OCI-LY7 (cell line): ENCODE data around the gene NAV3. TPM values are rescaled to one million over a fixed set of nuclear protein-coding genes. Genes with fewer than 3 reads are reported as not detected.
A peak's percentile ranks its signal among the peaks of the same experiment; 100 is the strongest.

ENCODE experiments used
- BruUV-seq: library from RNA; stranded (reverse); fragments of 400-500 nt; replicated peaks from 2 replicates; lab custom pipeline; 2021; lab: Mats Ljungman, UMichigan
- CTCF ChIA-PET: fragments of 300-600 bp; sonication (Branson Sonifier 250); formaldehyde crosslinking; loops from one replicate; lab custom pipeline; 2022; ENCODE audit warnings: antibody characterized with exemption; ENCODE audit not compliant: unreplicated experiment; lab: Charles Lee
- POLR2A ChIA-PET: fragments of 300-600 bp; sonication (Branson Sonifier 250); formaldehyde crosslinking; loops from one replicate; lab custom pipeline; 2022; ENCODE audit warnings: antibody characterized with exemption; lab: Charles Lee
- DNase-seq: peaks from one replicate; pipeline ENCODE4 v3.0.0-alpha.2; 2015; ENCODE audit warnings: low spot score
- H2AFZ ChIP-seq: fragments of 200-600 bp; sonication (generic), shearing (Covaris generic); 2 replicates; pipeline ENCODE4 v1.6.1; 2014; ENCODE audit warnings: mild to moderate bottlenecking, antibody characterized with exemption, low read length, moderate library complexity
- H3K27ac ChIP-seq: fragments of 200-600 bp; sonication (generic); 2 replicates; pipeline ENCODE4 v1.5.1; 2014; ENCODE audit warnings: mixed run types, low read depth, mild to moderate bottlenecking, moderate library complexity, low read length, inconsistent platforms; ENCODE audit not compliant: poor library complexity, severe bottlenecking
- H3K36me3 ChIP-seq: fragments of 200-600 bp; sonication (generic); 2 replicates; pipeline ENCODE4 v1.6.1; 2014; ENCODE audit warnings: mild to moderate bottlenecking, antibody characterized with exemption, low read length, moderate library complexity, mixed read lengths; ENCODE audit not compliant: insufficient read depth
- H3K4me1 ChIP-seq: fragments of 200-600 bp; sonication (generic); 2 replicates; pipeline ENCODE4 v1.5.1; 2014; ENCODE audit warnings: mild to moderate bottlenecking, low read length; ENCODE audit not compliant: insufficient read depth, poor library complexity, severe bottlenecking
- H3K4me2 ChIP-seq: fragments of 200-600 bp; sonication (generic); 2 replicates; pipeline ENCODE4 v1.6.1; 2014; ENCODE audit warnings: mild to moderate bottlenecking, low read length
- H3K4me3 ChIP-seq: fragments of 200-600 bp; sonication (generic); 2 replicates; pipeline ENCODE4 v1.5.1; 2014; ENCODE audit warnings: mild to moderate bottlenecking, low read depth, low read length; ENCODE audit not compliant: poor library complexity, severe bottlenecking
- H3K79me2 ChIP-seq: fragments of 200-600 bp; sonication (generic); 2 replicates; pipeline ENCODE4 v1.6.1; 2016; ENCODE audit warnings: low read depth, mild to moderate bottlenecking, low read length, moderate library complexity, mixed read lengths; ENCODE audit not compliant: insufficient read depth
- H3K9me2 ChIP-seq: fragments of 200-600 bp; sonication (generic); 2 replicates; pipeline ENCODE4 v1.6.1; 2016; ENCODE audit warnings: mild to moderate bottlenecking, low read length, mixed read lengths; ENCODE audit not compliant: insufficient read depth
- H3K9me3 ChIP-seq: fragments of 200-600 bp; sonication (generic); 2 replicates; pipeline ENCODE4 v1.6.1; 2014; ENCODE audit warnings: mild to moderate bottlenecking, mixed run types, low read length, mixed read lengths
- H4K20me1 ChIP-seq: fragments of 200-600 bp; sonication (generic); 2 replicates; pipeline ENCODE4 v1.6.1; 2014; ENCODE audit warnings: mild to moderate bottlenecking, antibody characterized with exemption, low read length, moderate library complexity, mixed read lengths; ENCODE audit not compliant: insufficient read depth
- EZH2phosphoT487 ChIP-seq: fragments of 200-600 bp; sonication (generic); IDR thresholded peaks from 2 replicates; pipeline ENCODE4 v1.6.1; 2018; ENCODE audit warnings: low read depth, borderline replicate concordance, mild to moderate bottlenecking, mixed run types, antibody characterized with exemption, low read length, moderate library complexity, mixed read lengths
- intact Hi-C: fragments of 100-400 bp; cut with micrococcal nuclease; formaldehyde crosslinking; loops from one replicate; pipeline ENCODE4 v1.10.0; 2022; ENCODE audit not compliant: unreplicated experiment
- total RNA-seq, 2 experiments: library from RNA; depleted of rRNA in 1 of 2; stranded (reverse); fragments of >200 nt in 1 of 2; shearing (Covaris generic) in 1 of 2; gene quantifications; 2 replicates each; pipeline ENCODE4 v1.2.3, GENCODE V29; 2014 to 2022
- TF ChIP-seq, protein P1 (sequence below): fragments of 200-600 bp; sonication (generic); conservative IDR thresholded peaks from 2 replicates; pipeline ENCODE4 v1.5.1; 2014; ENCODE audit warnings: mild to moderate bottlenecking, antibody characterized with exemption, low read length, moderate library complexity, mixed read lengths

The NAV3 gene
- total RNA-seq, 2 experiments from 2014 or later = 0.68 to 1.6 TPM

- no TSS peak for BruUV-seq
- Histone ChIP-seq H3K9me3 (no peaks in the 10 kb centered on the region), H3K4me2 (no peak overlapping the region), H3K4me3 (no peak overlapping the region), H3K4me1 (no peaks in the 10 kb centered on the region), H3K27ac (no peak overlapping the region), H2AFZ (peak overlapping the region; percentile 11; the same call in 1 of the 2 replicates), H3K9me2 (no peaks in the 10 kb centered on the region), H3K36me3 (no peaks in the 10 kb centered on the region), H4K20me1 (no peaks in the 10 kb centered on the region), H3K79me2 (no peaks in the 10 kb centered on the region)
- intact Hi-C loops = no loop called here
- no peak for DNase-seq
- ChIA-PET CTCF (no interaction called here), POLR2A (interaction anchor here (0.7 to 1.4 kb wide), 2 partner anchors 39 to 118 kb away, joined by 3 to 4 read pairs; no protein-coding TSS in a partner anchor)
- no peak for TF ChIP-seq EZH2phosphoT487
- TF ChIP-seq, protein P1, sequence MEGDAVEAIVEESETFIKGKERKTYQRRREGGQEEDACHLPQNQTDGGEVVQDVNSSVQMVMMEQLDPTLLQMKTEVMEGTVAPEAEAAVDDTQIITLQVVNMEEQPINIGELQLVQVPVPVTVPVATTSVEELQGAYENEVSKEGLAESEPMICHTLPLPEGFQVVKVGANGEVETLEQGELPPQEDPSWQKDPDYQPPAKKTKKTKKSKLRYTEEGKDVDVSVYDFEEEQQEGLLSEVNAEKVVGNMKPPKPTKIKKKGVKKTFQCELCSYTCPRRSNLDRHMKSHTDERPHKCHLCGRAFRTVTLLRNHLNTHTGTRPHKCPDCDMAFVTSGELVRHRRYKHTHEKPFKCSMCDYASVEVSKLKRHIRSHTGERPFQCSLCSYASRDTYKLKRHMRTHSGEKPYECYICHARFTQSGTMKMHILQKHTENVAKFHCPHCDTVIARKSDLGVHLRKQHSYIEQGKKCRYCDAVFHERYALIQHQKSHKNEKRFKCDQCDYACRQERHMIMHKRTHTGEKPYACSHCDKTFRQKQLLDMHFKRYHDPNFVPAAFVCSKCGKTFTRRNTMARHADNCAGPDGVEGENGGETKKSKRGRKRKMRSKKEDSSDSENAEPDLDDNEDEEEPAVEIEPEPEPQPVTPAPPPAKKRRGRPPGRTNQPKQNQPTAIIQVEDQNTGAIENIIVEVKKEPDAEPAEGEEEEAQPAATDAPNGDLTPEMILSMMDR = no peak
These were observed 289.6 kb downstream of the NAV3 start for GRCh38 chr12:78120306-78120705.

DNA sequence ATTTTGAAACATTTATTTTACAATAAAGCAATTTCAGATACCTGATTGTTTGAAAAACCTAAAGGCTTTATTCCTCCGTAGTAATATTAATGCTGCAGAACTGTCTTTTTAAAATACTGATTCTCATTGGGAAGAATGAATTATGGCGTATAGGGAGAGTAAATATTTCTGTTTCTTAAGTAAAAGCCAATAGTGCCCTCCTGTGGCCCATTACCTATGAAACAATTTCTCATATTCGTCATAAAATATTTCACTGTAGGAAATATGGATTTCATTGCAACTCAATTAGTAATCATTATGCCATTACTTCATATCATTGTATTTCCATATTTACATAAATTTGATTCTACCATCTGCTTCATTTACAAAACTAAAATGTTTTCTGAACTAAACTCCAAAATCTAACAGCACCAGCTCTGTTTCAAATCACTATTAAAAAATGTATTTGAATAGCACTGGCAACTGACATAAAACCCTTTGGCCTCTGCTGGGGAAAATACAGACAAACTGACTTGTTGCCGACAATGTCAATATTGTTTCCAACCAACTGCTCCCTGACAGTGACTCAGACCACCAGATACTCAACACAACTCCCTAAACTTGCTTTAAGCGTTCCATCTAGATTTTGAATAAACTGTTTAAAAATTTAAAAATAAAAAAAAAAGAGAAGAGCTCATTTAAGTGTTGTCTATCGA, 290.3 kb downstream of the NAV3 start:
- ChIA-PET CTCF (no interaction called here), POLR2A (no interaction called here)
- Histone ChIP-seq H3K4me3 (no peak overlapping the region), H3K27ac (no peak overlapping the region), H3K79me2 (no peaks in the 10 kb centered on the region), H4K20me1 (no peaks in the 10 kb centered on the region), H3K9me2 (no peaks in the 10 kb centered on the region), H3K4me1 (no peaks in the 10 kb centered on the region), H3K4me2 (no peak overlapping the region), H2AFZ (peak overlapping the region; percentile 11; the same call in 1 of the 2 replicates), H3K9me3 (no peaks in the 10 kb centered on the region), H3K36me3 (no peaks in the 10 kb centered on the region)
- BruUV-seq = no TSS peak
- peak; percentile 54 for DNase-seq
- intact Hi-C loops = loop anchor here (1.0 kb wide), 1 partner anchor 122 kb away; no protein-coding TSS in a partner anchor
- TF ChIP-seq, protein P1 = peak; percentile 82
- TF ChIP-seq EZH2phosphoT487 = no peak
